HUDEP-2 (cell line): ENCODE data around the gene HBE1.
"Not testable (repeated sequence)": the region's sequence is repeated elsewhere in the genome, so short reads cannot be mapped to it uniquely, and the experiment has no call there.

Experiments
- DNase-seq, 76 experiments: peaks; one replicate each; lab custom pipeline; 2025; ENCODE audit not compliant: unreplicated experiment in 76 of 76; lab: John Stamatoyannopoulos, UW

HBE1 gene

DNA sequence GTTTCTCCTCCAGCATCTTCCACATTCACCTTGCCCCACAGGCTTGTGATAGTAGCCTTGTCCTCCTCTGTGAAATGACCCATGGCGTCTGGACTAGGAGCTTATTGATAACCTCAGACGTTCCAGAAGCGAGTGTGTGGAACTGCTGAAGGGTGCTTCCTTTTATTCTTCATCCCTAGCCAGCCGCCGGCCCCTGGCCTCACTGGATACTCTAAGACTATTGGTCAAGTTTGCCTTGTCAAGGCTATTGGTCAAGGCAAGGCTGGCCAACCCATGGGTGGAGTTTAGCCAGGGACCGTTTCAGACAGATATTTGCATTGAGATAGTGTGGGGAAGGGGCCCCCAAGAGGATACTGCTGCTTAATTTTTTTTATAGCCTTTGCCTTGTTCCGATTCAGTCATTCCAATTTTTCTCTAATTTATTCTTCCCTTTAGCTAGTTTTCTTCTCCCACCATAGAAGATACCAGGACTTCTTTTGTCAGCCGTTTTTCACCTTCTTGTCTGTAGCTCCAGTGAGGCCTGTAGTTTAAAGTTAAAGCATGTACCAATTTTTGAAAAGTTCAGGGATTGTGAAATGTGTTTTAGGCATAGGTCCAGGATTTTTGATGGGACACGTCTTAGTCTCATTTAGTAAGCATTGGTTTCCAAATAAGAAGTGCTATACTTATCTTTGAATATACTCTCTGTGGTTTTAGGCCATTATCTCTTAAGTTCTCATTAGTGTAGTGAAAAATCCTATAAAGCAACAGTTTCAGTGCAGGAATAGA is 14.9 kb downstream of the HBE1 start, which contains the start of gene HBG2:
Gene HBG2, minus strand, starts transcription at position 136 of the 768 bp plus-strand sequence. Its CDS starts 53 bp downstream, at position 83.
- DNase-seq: not testable (repeated sequence)

DNA sequence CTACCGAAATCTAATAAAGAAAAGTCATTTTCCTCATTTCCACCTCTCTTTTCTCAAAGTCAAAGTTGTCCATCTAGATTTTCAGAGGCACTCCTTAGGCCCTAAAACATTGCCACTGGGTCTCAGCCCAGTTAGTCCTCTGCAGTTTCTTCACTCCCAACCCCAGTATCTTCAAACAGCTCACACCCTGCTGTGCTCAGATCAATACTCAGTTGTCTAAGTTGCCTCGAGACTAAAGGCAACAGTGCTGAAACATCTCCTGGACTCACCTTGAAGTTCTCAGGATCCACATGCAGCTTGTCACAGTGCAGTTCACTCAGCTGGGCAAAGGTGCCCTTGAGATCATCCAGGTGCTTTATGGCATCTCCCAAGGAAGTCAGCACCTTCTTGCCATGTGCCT is 15.7 kb downstream of the HBE1 start:
- not testable (repeated sequence) for DNase-seq

DNA sequence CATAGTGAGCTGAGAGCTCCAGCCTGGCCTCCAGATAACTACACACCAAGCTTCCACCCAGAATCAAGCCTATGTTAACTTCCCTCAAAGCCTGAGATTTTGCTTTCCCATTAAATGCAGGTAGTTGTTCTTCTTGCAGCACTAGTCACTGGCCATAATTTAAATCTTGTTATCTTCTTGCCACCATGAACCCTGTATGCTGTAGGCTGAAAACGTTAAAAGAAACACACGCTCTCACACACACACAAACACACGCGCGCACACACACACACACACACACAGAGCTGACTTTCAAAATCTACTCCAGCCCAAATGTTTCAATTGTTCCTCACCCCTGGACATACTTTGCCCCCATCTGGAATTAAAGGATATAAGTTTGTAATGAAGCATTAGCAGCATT is 16.3 kb downstream of the HBE1 start:
- not testable (repeated sequence) for DNase-seq

DNA sequence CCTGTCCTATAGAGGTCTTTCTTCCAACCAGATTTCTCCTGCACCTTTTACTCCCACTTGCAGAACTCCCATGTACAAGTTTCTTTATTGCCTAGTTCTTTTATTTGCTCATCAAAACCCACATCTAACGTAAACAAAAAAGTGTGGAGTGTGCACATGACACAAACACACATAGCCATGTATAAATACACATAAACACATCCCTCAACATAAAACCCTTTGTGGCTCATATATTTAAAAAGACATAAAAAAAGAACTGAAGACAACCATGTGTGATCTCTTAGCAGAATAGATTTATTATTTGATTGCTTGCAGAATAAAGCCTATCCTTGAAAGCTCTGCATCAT is 16.9 kb downstream of the HBE1 start:
- no peak for DNase-seq

DNA sequence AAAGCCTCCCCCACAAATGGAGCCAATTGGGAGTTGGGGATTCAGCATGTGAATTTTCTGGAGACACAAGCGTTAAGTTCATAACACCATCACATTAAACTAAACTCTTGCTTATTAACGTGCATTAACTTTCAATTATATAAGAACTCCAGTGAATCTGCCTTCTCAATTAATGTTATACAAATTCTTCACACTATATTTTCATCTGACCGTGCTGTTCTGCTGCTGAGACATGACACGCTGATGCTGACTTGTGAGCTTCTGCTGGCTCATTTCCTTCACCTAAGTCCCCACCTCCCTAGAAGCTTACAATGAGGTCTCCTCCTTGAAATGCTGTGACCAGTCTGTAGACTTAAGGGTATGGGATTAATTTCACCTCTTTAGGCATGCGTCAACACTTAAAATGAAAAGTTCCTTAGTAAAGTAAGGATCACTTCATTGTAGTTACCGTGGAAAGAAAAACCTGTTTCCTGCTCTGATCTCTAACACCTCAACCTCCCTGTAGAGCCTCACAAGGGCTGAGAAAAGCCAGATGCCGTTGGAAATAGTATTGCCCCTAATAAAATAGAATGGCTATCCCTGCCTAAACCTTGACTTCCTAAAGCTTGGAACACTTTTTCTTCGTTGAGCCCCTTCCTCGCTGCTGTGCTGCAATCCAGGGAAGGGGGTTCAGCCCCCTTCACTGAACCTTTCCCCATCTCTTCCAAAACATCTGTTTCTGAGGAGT is 17.4 kb downstream of the HBE1 start:
- peak in 1 of 76 experiments; percentile 66 for DNase-seq

DNA sequence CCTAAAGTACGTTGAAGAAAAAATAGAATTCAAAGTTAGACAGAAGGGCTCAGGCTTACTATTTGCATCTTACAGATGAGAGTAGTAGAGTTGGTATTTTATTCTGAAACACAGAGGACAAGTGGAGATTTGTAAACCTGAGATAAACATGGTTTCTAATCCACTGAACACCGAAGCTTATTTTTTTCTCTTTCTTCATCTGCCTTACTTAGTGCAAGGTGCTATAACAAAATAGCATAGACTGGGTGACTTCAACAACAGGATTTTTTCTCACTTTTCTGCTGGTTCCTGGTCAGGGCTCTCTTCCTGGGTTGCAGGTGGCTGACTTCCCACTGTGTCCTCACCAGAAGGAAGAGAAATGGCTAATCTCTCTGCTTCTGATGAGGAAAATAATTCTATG is 18.0 kb downstream of the HBE1 start:
- DNase-seq: peak in 1 of 76 experiments; percentile 66

DNA sequence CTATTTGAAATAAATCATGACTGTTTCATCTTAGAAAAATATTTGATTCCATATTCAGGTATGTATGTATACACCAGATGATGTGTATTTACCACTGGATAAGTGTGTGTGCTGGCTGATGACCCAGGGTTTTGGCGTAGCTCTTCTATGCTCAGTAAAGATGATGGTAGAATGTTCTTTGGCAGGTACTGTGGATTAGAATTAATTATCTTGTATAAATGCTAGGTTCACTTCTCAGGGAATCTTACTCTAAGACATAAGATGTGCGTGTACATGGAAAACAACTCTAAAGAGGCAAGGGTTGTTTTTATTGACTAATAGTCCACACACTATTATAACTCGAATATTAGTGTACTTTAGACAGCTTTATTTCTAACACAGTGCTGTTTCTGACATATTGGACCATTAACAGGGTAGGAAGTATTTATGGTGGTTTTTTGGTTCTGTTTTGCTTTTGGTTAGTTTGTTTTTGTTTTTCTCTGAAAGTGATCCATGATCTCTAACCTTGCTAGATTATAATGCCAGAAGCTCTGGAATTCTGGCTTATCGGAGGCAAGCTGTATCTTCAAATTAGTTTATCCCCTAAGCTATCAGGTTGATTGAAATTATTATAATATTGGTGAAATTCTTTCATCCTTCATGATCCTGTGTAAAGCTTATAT is 19.1 kb downstream of the HBE1 start:
- no peak for DNase-seq

DNA sequence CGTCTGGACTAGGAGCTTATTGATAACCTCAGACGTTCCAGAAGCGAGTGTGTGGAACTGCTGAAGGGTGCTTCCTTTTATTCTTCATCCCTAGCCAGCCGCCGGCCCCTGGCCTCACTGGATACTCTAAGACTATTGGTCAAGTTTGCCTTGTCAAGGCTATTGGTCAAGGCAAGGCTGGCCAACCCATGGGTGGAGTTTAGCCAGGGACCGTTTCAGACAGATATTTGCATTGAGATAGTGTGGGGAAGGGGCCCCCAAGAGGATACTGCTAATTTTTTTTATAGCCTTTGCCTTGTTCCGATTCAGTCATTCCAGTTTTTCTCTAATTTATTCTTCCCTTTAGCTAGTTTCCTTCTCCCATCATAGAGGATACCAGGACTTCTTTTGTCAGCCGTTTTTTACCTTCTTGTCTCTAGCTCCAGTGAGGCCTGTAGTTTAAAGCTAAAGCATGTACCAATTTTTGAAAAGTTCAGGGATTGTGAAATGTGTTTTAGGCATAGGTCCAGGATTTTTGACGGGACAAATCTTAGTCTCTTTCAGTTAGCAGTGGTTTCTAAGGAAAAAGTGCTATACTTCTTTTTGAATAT is 19.8 kb downstream of the HBE1 start, which contains the start of gene HBG1:
Gene HBG1, minus strand, starts transcription at position 51 of the 590 bp plus-strand sequence. CDS start 53 bp downstream, outside the sequence.
- not testable (repeated sequence) for DNase-seq

DNA sequence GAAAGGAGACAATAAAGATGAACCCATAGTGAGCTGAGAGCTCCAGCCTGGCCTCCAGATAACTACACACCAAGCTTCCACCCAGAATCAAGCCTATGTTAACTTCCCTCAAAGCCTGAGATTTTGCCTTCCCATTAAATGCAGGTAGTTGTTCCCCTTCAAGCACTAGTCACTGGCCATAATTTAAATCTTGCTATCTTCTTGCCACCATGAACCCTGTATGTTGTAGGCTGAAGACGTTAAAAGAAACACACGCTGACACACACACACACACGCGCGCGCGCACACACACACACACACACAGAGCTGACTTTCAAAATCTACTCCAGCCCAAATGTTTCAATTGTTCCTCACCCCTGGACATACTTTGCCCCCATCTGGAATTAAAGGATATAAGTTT is 21.2 kb downstream of the HBE1 start:
- not testable (repeated sequence) for DNase-seq

DNA sequence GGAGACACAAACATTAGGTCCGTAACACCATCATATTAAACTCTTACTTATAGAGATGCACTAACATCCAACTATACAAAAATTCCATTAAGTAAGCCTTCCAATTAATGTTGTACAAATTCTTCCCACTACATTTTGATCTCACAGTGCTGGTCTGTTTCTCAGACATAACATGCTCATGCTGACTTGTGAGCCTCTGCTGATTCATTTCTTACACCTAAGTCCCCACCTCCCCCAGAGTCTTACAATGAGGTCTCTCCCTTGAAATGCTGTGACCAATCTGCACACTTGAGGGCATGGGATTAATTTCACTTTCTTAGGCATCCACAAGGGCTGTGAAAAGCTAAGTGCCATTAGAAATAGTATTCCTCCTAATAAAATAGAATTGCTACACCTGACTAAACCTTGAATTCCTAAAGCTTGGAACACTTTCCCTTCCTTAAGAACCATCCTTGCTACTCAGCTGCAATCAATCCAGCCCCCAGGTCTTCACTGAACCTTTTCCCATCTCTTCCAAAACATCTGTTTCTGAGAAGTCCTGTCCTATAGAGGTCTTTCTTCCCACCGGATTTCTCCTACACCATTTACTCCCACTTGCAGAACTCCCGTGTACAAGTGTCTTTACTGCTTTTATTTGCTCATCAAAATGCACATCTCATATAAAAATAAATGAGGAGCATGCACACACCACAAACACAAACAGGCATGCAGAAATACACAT is 22.1 kb downstream of the HBE1 start:
- DNase-seq: no peak

DNA sequence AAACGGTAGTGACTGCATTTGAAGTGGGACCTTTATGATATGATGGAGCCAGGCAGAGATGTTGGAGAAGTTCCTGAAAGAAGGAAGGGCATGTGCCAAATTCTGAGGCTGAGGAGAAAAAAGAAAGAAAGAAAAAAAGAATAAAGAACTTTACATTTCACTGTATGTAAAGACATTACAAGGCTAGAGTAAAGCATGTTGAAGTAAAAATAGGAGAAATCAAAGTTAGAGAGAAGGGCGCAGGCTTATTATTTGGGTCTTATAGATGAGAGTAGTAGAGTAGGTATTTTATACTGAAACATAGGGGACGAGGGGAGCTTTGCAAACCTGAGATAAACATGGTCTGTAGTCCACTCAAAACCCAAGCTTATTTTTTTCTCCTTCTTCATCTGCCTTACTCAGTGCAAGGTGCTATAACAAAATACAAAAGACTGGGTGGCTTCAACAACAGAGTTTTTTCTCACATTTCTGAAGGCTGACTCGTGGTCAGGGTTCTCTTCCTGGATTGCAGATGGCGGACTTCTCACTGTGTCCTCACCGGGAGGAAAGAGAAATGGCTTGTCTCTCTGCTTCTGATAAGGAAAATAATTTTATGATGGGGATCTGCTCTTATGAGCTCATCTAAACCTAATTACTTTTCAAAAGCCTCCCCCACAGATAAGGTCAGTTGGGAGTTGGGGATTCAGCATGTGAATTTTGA is 22.8 kb downstream of the HBE1 start:
- peak in 2 of 76 experiments; percentile 27 to 33 for DNase-seq

DNA sequence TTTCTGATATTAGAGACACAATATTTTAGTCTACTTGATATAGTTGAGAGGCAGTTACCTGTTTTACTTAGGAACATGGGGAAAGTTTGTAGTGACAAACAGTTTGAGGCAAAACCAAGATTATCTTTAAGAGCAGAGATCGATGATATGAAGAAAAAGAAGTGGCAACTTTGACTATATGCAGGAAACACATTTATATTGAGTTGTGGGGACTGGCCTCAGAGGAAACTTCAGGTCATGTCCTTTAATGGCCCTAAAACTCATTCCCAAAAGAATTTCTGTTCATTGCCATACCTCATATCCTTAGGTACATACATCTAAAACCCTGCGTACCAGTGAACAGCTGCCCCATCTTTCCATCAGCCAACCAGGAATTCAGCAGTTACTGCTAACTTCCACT is 24.6 kb downstream of the HBE1 start:
- DNase-seq: no peak

DNA sequence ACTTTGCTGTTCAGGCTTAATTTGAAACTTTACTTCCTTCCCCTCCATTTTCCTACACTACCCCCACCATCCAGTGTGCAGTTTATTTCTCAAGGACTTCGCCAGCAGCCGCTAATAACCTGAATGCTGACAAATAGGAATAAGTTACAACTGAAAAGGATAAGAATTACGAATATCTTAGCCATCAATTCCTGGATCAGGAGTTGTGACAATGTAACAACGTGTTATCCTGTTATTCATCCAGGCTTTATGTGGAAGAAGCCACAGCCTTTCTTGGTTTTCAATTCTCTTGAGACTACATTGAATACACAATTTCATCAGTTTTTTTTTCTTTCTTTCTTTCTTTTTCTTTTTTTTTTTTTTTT is 25.9 kb downstream of the HBE1 start:
- no peak for DNase-seq

DNA sequence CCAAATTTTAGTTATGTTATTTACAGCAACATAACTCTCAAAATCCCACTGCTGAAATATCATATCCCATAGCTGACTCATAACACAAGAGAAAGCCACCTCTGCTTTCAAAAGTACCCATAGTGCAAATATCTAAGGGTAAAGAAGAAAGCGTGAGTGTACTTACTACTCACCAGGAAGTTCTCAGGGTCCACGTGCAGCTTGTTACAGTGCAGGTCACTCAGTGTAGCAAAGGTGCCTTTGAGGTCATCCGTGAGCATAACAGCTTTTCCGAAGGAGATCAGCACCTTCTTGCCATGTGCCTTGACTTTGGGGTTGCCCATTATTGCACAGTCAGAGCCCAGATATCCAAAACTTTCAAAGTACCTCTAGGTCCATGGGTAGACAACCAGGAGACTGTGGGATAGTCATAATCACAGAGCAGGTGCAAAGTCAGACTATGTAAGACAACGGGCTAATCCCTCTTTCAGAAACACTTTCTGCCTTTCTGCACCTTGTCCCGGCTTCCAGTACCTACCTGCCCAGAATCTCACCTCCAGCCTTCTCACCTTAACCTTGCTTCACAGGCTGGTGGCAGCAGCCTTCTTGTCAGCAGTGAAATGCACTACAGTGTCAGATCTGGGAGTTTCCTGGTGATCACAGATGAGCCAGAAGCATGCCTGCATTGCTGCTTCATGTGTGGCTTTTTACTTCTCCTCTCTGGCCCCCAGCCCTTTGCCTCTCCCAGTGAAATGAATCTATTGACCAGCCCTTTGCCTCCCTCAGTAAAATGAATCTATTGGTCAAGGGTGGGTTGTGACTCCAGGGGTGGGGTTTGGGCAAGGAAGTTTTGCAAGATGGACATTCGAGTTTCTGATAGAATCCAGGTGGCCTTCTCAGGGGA is 26.6 kb downstream of the HBE1 start:
- peak in 20 of 76 experiments; percentile 16 to 70 (median 46) for DNase-seq

DNA sequence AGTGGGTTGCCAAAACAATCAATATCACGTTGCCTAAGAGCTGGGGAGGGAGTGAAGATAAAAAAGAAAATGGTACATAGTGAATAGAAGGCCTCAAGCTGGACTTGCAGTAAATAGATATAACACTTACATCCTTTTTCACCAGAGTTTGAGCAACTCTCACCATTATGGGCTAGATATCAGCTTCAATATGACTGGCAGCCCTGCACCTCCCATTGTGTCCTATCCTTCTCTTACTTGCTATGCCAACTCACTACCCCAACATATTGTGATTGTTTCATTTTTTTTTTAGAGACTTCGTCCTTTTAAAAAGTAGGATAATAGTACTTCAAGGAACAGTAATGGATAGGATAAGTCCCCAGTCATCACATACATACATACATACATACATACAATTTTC is 27.5 kb downstream of the HBE1 start:
- DNase-seq: no peak

DNA sequence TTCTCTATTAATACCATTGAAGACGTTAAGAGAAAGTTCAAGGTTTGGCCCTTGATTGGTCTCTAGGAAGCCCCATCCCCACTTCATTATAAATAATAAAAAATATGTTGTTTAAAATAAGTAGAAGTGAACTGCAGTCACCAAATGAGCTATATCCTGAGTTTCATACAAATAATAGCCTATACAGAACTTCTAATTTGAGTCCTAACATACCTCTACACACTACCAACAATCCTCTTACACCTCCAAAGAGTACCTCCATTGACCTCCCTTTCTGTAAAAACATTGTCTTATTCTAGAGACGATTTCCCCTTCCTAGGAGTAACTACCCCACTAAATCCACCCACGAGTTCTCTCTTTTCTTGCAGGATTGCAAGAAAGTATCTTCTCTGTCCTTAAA is 28.3 kb downstream of the HBE1 start:
- DNase-seq: no peak

DNA sequence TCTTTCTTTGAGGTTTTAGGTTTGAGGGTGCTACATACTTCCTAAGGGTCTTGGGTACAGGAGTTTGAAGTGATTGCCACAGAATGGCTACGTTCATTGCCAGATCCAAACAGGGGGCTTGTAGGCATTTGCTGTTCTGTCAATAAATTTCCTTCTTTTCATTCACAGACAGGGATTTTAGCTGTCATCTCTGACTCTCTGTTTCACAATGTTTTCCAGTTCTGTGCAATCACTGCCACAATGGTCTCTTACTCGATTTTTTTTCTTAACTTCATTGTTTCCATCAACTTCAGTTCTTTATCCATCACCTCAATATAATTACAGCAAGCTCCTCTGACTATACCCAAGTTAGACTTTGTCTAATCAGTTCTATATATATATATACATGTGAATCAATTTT is 29.3 kb downstream of the HBE1 start:
- no peak for DNase-seq

DNA sequence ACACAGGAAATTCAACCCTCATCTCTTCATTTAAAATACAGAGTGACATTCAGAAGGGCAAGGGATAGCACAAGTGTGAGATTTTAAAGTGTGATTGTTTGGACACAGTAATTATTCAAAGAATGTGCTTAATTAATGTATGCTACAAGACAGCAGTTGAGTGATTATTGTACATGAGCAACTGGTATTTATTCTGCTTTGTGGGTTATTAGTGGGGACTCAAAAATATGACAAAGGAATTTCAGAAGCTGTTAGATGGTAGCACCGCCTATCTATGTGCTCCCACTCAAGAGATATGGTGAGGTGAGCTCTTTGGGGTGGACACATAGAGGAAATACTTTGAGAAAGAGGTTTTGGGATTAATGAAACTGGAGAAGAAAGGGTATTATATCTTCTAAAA is 29.7 kb downstream of the HBE1 start:
- DNase-seq: no peak

DNA sequence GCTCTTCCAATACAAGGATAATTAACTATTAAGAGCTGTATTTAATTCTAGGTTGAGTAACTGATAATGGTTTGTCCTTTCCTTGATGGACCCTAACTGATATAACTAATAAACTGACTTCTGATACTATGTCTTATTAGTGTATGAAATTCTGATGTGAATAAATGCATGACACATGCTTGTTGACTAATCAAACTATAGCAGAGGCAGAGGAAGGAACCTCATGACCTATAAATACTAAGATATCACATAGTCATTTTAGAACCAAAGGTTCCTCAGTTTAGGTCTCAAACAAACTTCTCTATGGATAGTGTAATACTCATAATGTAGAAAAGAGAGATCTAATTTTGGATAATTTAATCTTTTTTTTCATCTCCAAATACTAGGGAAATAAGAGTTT is 30.7 kb downstream of the HBE1 start:
- no peak for DNase-seq
